Ovary (tissue), 3 donors: Measurements from ENCODE around the gene UNC5A.

ENCODE experiments used
- CTCF ChIP-seq, 3 donors: fragments of 450-650 bp in 2 of 3; fragments of 200-600 bp in 1 of 3; IDR thresholded peaks; one replicate each; pipeline versions ENCODE4 v1.5.1 to v1.8.0; 2016 to 2022; ENCODE audit warnings: antibody characterized with exemption in 3 of 3, mild to moderate bottlenecking in 1 of 3
- POLR2A ChIP-seq: fragments of 450-650 bp; IDR thresholded peaks from one replicate; pipeline ENCODE4 v1.6.1; 2017; ENCODE audit warnings: antibody characterized with exemption, mild to moderate bottlenecking, moderate library complexity
- donor health status: DM: no; HTN: no; CAD: no.

DNA sequence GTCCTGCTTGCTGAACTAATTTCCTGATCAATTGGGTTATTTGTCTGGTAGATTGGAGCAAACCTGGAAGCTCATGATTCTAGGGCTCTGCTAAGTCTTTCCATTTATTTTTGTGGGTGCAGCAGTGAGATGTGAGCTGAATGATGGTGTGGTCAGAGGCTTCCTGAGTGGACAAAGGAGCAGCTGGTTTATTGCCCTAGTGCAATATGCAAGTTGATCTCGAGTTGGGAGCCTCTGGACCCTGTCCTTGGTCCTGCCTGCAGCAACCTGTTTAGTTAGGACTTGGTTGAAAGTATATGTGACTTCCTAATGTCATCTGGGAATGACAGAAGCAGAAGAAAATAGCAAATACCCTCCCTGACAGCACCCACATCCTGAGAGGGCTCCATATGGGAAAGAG, 4.2 kb upstream of the UNC5A start:
- TF ChIP-seq CTCF (IDR thresholded peaks at IDR 0.05) (no peak), POLR2A (no peak)
